GM21529 (cell line): ENCODE results near the gene ITLN2.
"Not testable (repeated sequence)": the region's sequence is repeated elsewhere in the genome, so short reads cannot be mapped to it uniquely, and the experiment has no call there.

Experiments used
- ATAC-seq: cut with Tn5 transposase; IDR thresholded peaks from one replicate; pipeline ENCODE4 v1.9.1; 2021; ENCODE audit not compliant: unreplicated experiment

ITLN2 gene

GRCh38 chr1:160910170-160910750 lies 44.3 kb downstream of the ITLN2 start:
- no peak for ATAC-seq

GRCh38 chr1:160907976-160908375 lies 46.6 kb downstream of the ITLN2 start:
- ATAC-seq = no peak

- no peak for ATAC-seq
Measured at GRCh38 chr1:160905617-160905989, 49.0 kb downstream of the ITLN2 start.

GRCh38 chr1:160904783-160905616 lies 49.6 kb downstream of the ITLN2 start:
- ATAC-seq = no peak

GRCh38 chr1:160902251-160902650 lies 52.4 kb downstream of the ITLN2 start:
- ATAC-seq = not testable (repeated sequence)

- no peak for ATAC-seq
Measured at GRCh38 chr1:160901768-160902167, 52.8 kb downstream of the ITLN2 start.

GRCh38 chr1:160900683-160901082 lies 53.9 kb downstream of the ITLN2 start:
- ATAC-seq = not testable (repeated sequence)
